Gastroesophageal sphincter (tissue), 4 donors: Measurements from ENCODE around the gene DUSP5. TPM values are rescaled to one million over a fixed set of nuclear protein-coding genes. Genes with fewer than 3 reads are reported as not detected.

Source experiments
- ATAC-seq: fragments of 150-250 bp; one replicate; pipeline ENCODE4 v1.9.1; 2016; ENCODE audit warnings: mild to moderate bottlenecking, moderate library complexity
- H3K27ac ChIP-seq, 4 donors: fragments of 200-600 bp; sonication (generic) in 3 of 4; 1 replicate in 3 of 4; 2 replicates in 1 of 4; pipeline ENCODE4 v1.5.1; 2016 to 2019
- H3K27me3 ChIP-seq: fragments of 200-600 bp; sonication (generic); one replicate; pipeline ENCODE4 v1.5.1; 2019
- H3K36me3 ChIP-seq, 2 donors: fragments of 200-600 bp; sonication (generic); one replicate each; pipeline ENCODE4 v1.5.1; 2019; ENCODE audit warnings: control low read depth in 1 of 2
- H3K4me1 ChIP-seq, 3 donors: fragments of 200-600 bp; sonication (generic); 1 replicate in 2 of 3; 2 replicates in 1 of 3; pipeline ENCODE4 v1.5.1; 2016 to 2019; ENCODE audit warnings: control low read depth in 2 of 3
- H3K4me3 ChIP-seq, 2 donors: fragments of 200-600 bp; sonication (generic); one replicate each; pipeline ENCODE4 v1.5.1; 2019; ENCODE audit warnings: mild to moderate bottlenecking in 1 of 2, moderate library complexity in 1 of 2
- H3K9me3 ChIP-seq, 3 donors: fragments of 200-600 bp; sonication (generic); one replicate each; pipeline ENCODE4 v1.5.1; 2017 to 2019; ENCODE audit warnings: control low read depth in 2 of 3
- EP300 ChIP-seq: sonication (generic); formaldehyde crosslinking; IDR thresholded peaks from one replicate; pipeline ENCODE4 v1.6.1; 2017; ENCODE audit warnings: antibody characterized with exemption, mild to moderate bottlenecking
- POLR2A ChIP-seq, 2 donors: fragments of 450-650 bp; IDR thresholded peaks; one replicate each; pipeline ENCODE4 v1.6.1; 2017; ENCODE audit warnings: antibody characterized with exemption in 2 of 2, mild to moderate bottlenecking in 2 of 2, moderate library complexity in 1 of 2
- POLR2AphosphoS5 ChIP-seq: sonication (generic); formaldehyde crosslinking; IDR thresholded peaks from one replicate; pipeline ENCODE4 v1.6.1; 2017; ENCODE audit warnings: antibody characterized with exemption
- WGBS, 2 donors: methylation state at CpG; one replicate each; pipeline ENCODE4 v1.1.5; 2018; ENCODE audit warnings: low coverage in 1 of 2; 5-methylcytosine and 5-hydroxymethylcytosine counted together
- total RNA-seq, 4 donors: library from RNA; depleted of rRNA; stranded (reverse); fragments of >200 nt; gene quantifications; one replicate each; pipeline ENCODE4 v1.1.0, GENCODE V29; 2016
- TF ChIP-seq, protein P1 (sequence below), 4 experiments: fragments of 200-600 bp in 2 of 4; fragments of 450-650 bp in 2 of 4; sonication (generic) in 1 of 4; IDR thresholded peaks; one replicate each; pipeline ENCODE4 v1.5.1; 2017 to 2019; ENCODE audit warnings: antibody characterized with exemption in 4 of 4, mild to moderate bottlenecking in 2 of 4, moderate library complexity in 2 of 4

The DUSP5 gene
- total RNA-seq, 4 donors from 2014 or later = 2.5 to 9.8 (median 3.5) TPM

DNA sequence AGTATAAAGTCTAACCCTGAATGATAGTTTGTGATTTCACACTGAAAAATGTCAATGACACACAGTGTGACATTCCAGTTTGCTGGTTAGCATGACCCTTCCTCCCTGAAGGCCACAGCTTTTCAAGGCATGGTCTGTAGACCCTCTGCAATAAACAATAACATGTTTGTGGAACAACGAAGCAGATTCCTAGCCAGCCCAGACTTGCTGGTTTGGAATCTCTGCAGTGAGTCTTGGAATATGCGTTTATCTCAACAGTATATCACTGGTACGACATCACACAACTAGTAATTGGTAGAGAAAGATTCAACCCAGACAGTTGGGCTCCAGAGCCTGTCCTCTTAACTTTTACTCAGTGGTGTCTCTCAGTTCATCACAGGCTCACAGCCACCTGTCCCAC, 23.7 kb upstream of the DUSP5 start:
- H3K4me3 ChIP-seq = no peak overlapping the region
- TF ChIP-seq POLR2A (IDR thresholded peaks at IDR 0.05) = no peak
- TF ChIP-seq, protein P1, sequence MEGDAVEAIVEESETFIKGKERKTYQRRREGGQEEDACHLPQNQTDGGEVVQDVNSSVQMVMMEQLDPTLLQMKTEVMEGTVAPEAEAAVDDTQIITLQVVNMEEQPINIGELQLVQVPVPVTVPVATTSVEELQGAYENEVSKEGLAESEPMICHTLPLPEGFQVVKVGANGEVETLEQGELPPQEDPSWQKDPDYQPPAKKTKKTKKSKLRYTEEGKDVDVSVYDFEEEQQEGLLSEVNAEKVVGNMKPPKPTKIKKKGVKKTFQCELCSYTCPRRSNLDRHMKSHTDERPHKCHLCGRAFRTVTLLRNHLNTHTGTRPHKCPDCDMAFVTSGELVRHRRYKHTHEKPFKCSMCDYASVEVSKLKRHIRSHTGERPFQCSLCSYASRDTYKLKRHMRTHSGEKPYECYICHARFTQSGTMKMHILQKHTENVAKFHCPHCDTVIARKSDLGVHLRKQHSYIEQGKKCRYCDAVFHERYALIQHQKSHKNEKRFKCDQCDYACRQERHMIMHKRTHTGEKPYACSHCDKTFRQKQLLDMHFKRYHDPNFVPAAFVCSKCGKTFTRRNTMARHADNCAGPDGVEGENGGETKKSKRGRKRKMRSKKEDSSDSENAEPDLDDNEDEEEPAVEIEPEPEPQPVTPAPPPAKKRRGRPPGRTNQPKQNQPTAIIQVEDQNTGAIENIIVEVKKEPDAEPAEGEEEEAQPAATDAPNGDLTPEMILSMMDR (IDR thresholded peaks at IDR 0.05) = no peak
- TF ChIP-seq EP300 = no peak
- TF ChIP-seq POLR2AphosphoS5 = no peak
- no peak for ATAC-seq
- H3K36me3 ChIP-seq = no peaks in the 10 kb centered on the region
- no peak overlapping the region for H3K27ac ChIP-seq
- H3K9me3 ChIP-seq = peaks cover 0 to 5% (median 0%) of the 10 kb centered on the region in 3 donors
- 80% methylated on average over 2 of the region's 3 CpGs; no CpG with 5 or more reads in 1 of the 2 donors for WGBS, 2 donors
- no peaks in the 10 kb centered on the region for H3K4me1 ChIP-seq
- H3K27me3 ChIP-seq = no peaks in the 10 kb centered on the region

DNA sequence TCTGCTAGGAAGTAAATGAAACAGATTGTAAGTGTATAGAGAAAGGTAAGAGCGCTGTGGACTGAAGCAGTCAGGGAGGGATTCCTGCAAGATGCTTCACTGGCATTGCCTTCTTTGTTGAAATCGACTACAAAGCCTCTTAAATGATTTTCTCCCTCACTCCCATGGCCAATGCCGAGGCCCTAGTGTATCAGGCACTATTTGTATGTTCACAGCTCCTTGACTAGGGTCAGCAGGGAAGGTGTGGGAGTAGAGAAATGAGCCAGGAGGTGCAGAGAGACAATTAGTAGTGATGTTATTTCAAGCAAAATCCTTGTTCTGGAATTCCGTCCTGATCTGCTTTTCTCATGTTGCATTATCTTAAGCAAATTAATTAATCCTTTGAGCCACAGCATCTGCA, 22.9 kb upstream of the DUSP5 start:
- Histone ChIP-seq H3K36me3 (no peaks in the 10 kb centered on the region), H3K4me1 (no peaks in the 10 kb centered on the region), H3K27me3 (no peaks in the 10 kb centered on the region), H3K4me3 (no peak overlapping the region), H3K27ac (no peak overlapping the region), H3K9me3 (no peaks in the 10 kb centered on the region)
- WGBS, 2 donors = 76 to 79% methylated on average over 4 of the region's 4 CpGs
- TF ChIP-seq, protein P1 (IDR thresholded peaks at IDR 0.05) = no peak
- TF ChIP-seq POLR2AphosphoS5 (no peak), POLR2A (IDR thresholded peaks at IDR 0.05) (no peak), EP300 (no peak)
- no peak for ATAC-seq

DNA sequence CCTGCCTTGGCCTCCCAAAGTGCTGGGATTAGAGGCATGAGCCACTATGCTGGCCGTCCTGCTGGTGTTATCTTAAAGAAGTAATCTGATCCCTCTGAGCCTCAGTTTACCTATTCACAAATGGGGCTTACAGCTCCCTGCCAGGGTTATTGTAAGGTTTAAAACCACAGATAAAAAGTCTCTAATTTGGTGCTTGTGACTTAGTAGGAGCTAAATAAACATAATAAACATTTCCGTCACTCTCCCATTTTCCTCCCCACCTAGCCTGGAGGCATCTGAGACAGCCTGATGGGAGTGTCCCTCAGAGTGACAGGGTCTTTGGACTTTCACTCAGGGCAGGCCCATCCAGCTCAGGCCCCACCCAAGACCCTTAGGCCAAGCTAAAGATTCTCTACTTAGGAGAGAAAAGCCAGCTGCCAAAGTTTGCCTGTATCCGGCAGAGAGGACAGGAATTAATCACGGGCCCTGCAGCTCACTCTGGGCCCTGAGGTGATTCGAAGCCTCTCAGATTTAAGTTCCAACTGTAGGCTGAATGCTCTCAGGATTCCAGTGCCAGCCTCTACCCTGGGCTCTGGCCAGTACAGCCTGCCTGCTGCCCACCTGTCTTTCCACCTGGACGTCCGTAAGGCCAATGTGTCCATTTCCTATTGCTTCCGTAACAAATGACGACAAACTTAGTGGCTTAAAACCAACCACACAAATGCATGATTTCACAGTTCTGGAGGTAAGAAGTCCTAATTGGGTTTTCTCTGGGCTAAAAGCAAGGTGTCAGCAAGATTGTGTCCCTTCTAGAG, 21.8 kb upstream of the DUSP5 start:
- H3K9me3 ChIP-seq = no peaks in the 10 kb centered on the region
- no peaks in the 10 kb centered on the region for H3K36me3 ChIP-seq
- H3K27me3 ChIP-seq = no peaks in the 10 kb centered on the region
- TF ChIP-seq POLR2AphosphoS5 (no peak), POLR2A (IDR thresholded peaks at IDR 0.05) (no peak), EP300 (no peak)
- TF ChIP-seq, protein P1 (IDR thresholded peaks at IDR 0.05) = no peak
- no peaks in the 10 kb centered on the region for H3K4me1 ChIP-seq
- no peak overlapping the region for H3K4me3 ChIP-seq
- no peak for ATAC-seq
- no peak overlapping the region for H3K27ac ChIP-seq
- 70 to 95% methylated on average over 2 to 4 of the region's 9 CpGs for WGBS, 2 donors

DNA sequence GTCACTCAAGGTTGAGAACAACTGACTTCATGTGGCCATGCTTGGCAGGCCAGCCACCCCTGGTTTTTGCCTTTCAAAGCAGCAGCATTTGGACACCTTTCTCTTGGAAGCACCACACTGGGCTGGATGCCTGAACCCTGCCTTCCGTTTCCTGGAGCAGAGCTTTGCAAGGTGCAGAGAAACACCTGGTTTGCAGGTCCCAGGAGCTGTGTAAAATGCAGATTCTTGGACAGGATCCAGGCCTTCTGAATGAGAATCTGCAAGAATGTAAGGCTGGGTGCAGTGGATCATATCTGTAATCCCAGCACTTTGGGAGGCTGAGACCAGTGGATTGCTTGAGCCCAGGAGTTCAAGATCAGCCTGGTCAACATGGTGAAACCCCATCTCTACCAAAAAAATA, 18.0 kb upstream of the DUSP5 start:
- Histone ChIP-seq H3K4me1 (no peaks in the 10 kb centered on the region), H3K9me3 (no peaks in the 10 kb centered on the region), H3K27me3 (peaks cover 3% of the 10 kb centered on the region), H3K36me3 (no peaks in the 10 kb centered on the region), H3K4me3 (no peak overlapping the region), H3K27ac (no peak overlapping the region)
- WGBS, 2 donors = 80 to 91% methylated on average over 1 of the region's 1 CpG
- no peak for ATAC-seq
- no peak for TF ChIP-seq POLR2AphosphoS5

DNA sequence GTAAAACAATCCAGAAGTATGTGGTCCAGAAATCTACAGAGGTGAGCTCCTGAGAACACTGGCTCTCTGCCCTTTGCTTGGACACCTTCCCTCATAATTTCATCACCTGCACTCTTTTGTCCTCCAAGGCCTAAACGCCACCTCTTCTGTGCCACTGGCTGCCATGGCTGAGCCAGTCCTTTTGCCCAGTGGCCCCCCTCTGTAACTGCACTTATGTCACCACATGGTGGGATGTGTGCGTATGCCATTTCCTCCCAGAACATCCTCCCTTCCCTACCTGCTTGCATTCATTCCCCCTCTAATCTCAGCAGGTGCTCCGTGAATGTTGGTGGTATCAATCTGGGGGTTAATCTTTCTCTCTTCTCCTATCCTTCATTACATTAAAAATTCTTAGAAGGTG, 17.3 kb upstream of the DUSP5 start:
- no peak for ATAC-seq
- H3K27ac ChIP-seq = no peak overlapping the region
- 62 to 83% methylated on average over 1 to 3 of the region's 3 CpGs for WGBS, 2 donors

DNA sequence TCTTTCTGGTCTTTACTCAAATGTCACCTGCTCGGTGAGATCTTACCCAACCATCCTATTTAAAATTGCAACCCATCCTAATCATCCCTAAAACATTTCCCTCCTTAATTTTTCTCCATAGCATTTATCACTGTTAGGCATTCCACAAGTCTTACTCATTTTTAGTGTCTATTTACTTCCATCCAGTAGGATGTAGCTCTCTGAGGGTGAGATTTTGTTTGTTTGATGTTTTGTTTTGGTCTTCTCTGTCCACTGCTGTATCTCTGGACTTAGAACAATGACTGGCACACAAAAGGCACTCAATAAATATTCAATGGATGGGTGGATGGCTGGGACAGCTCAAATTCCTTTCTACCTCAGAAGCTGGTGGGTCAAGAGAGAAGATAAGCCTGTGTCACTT, 15.8 kb upstream of the DUSP5 start:
- ATAC-seq = no peak
- no peak for TF ChIP-seq POLR2A (IDR thresholded peaks at IDR 0.05)
- TF ChIP-seq POLR2AphosphoS5 = no peak
- TF ChIP-seq EP300 = no peak
- TF ChIP-seq, protein P1 (IDR thresholded peaks at IDR 0.05) = no peak
- no peaks in the 10 kb centered on the region for H3K36me3 ChIP-seq
- no peak overlapping the region for H3K27ac ChIP-seq
- H3K9me3 ChIP-seq = no peaks in the 10 kb centered on the region
- WGBS, 2 donors = 90 to 100% methylated on average over 1 of the region's 1 CpG
- H3K27me3 ChIP-seq = peaks cover 8% of the 10 kb centered on the region
- no peak overlapping the region for H3K4me3 ChIP-seq
- H3K4me1 ChIP-seq = no peaks in the 10 kb centered on the region

More for the DNA sequence above, 17.3 kb upstream of the DUSP5 start:
- H3K4me3 ChIP-seq = no peak overlapping the region
- no peaks in the 10 kb centered on the region for H3K9me3 ChIP-seq
- H3K36me3 ChIP-seq = no peaks in the 10 kb centered on the region
- TF ChIP-seq POLR2AphosphoS5 = no peak
- no peak for TF ChIP-seq EP300
- H3K4me1 ChIP-seq = no peaks in the 10 kb centered on the region
- peaks cover 8% of the 10 kb centered on the region for H3K27me3 ChIP-seq
